ENCODE results near the gene TNS1. TPM values are rescaled to one million over a fixed set of nuclear protein-coding genes. Genes with fewer than 3 reads are reported as not detected.

TNS1 gene
- total RNA-seq, 1 donor from 2014 or later = 11.6 TPM

DNA sequence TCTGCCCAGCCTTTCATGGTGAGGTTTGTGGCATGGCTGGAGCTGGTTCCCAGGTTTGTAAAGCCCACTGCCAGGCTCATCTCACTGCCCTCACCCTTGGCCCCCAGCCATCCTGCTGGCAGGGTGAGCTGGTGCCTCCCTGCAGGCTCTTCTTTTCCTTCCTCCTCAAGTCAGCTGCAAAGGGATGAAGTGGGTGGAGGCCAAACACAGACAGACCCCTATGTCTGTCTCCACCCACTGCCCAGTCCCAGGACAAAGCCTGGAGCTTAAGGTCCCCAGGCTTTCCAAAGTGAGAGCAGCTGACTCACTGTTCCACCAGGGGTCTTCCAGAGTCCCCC lies 92.0 kb downstream of the TNS1 start:
- H3K4me1 Mint-ChIP-seq (ENCODE audit: unreplicated experiment) = peaks cover 50% of the 10 kb centered on the region
- peaks cover 19% of the 10 kb centered on the region for H3K27me3 Mint-ChIP-seq (ENCODE audit: unreplicated experiment)
- no peak overlapping the region for H3K4me3 Mint-ChIP-seq (ENCODE audit: unreplicated experiment)
- H3K36me3 Mint-ChIP-seq (ENCODE audit: low read depth, unreplicated experiment) = peaks cover 7% of the 10 kb centered on the region
- no peaks in the 10 kb centered on the region for H3K9me3 Mint-ChIP-seq (ENCODE audit: unreplicated experiment)
- H3K27ac Mint-ChIP-seq (ENCODE audit: unreplicated experiment) = no peak overlapping the region
- no peak for DNase-seq (ENCODE audit: low spot score)
- TF ChIP-seq, protein P1, sequence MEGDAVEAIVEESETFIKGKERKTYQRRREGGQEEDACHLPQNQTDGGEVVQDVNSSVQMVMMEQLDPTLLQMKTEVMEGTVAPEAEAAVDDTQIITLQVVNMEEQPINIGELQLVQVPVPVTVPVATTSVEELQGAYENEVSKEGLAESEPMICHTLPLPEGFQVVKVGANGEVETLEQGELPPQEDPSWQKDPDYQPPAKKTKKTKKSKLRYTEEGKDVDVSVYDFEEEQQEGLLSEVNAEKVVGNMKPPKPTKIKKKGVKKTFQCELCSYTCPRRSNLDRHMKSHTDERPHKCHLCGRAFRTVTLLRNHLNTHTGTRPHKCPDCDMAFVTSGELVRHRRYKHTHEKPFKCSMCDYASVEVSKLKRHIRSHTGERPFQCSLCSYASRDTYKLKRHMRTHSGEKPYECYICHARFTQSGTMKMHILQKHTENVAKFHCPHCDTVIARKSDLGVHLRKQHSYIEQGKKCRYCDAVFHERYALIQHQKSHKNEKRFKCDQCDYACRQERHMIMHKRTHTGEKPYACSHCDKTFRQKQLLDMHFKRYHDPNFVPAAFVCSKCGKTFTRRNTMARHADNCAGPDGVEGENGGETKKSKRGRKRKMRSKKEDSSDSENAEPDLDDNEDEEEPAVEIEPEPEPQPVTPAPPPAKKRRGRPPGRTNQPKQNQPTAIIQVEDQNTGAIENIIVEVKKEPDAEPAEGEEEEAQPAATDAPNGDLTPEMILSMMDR (IDR thresholded peaks at IDR 0.05; ENCODE audit: unreplicated experiment) = no peak

- H3K4me3 Mint-ChIP-seq (ENCODE audit: unreplicated experiment) = peak overlapping the region; percentile 67
- peaks cover 54% of the 10 kb centered on the region for H3K4me1 Mint-ChIP-seq (ENCODE audit: unreplicated experiment)
- no peaks in the 10 kb centered on the region for H3K9me3 Mint-ChIP-seq (ENCODE audit: unreplicated experiment)
- TF ChIP-seq, protein P1 (IDR thresholded peaks at IDR 0.05; ENCODE audit: unreplicated experiment) = no peak
- H3K27me3 Mint-ChIP-seq (ENCODE audit: unreplicated experiment) = peaks cover 15% of the 10 kb centered on the region
- H3K27ac Mint-ChIP-seq (ENCODE audit: unreplicated experiment) = no peak overlapping the region
- peaks cover 7% of the 10 kb centered on the region for H3K36me3 Mint-ChIP-seq (ENCODE audit: low read depth, unreplicated experiment)
- DNase-seq (ENCODE audit: low spot score) = no peak
These were observed 93.5 kb downstream of the TNS1 start for GRCh38 chr2:217909156-217909820.

- Mint-ChIP-seq H3K27ac (ENCODE audit: unreplicated experiment) (no peak overlapping the region), H3K4me1 (ENCODE audit: unreplicated experiment) (peaks cover 55% of the 10 kb centered on the region), H3K4me3 (ENCODE audit: unreplicated experiment) (no peak overlapping the region), H3K36me3 (ENCODE audit: low read depth, unreplicated experiment) (peaks cover 5% of the 10 kb centered on the region), H3K27me3 (ENCODE audit: unreplicated experiment) (peaks cover 11% of the 10 kb centered on the region), H3K9me3 (ENCODE audit: unreplicated experiment) (no peaks in the 10 kb centered on the region)
- DNase-seq (ENCODE audit: low spot score) = no peak
- TF ChIP-seq, protein P1 (IDR thresholded peaks at IDR 0.05; ENCODE audit: unreplicated experiment) = no peak
These were observed 94.3 kb downstream of the TNS1 start for GRCh38 chr2:217908544-217908943.

GRCh38 chr2:217907266-217907665 lies 95.5 kb downstream of the TNS1 start:
- H3K4me3 Mint-ChIP-seq (ENCODE audit: unreplicated experiment) = no peak overlapping the region
- peaks cover 10% of the 10 kb centered on the region for H3K27me3 Mint-ChIP-seq (ENCODE audit: unreplicated experiment)
- no peak for DNase-seq (ENCODE audit: low spot score)
- TF ChIP-seq, protein P1 (IDR thresholded peaks at IDR 0.05; ENCODE audit: unreplicated experiment) = no peak
- no peaks in the 10 kb centered on the region for H3K9me3 Mint-ChIP-seq (ENCODE audit: unreplicated experiment)
- H3K27ac Mint-ChIP-seq (ENCODE audit: unreplicated experiment) = no peak overlapping the region
- H3K36me3 Mint-ChIP-seq (ENCODE audit: low read depth, unreplicated experiment) = peaks cover 3% of the 10 kb centered on the region
- H3K4me1 Mint-ChIP-seq (ENCODE audit: unreplicated experiment) = peaks cover 49% of the 10 kb centered on the region

DNA sequence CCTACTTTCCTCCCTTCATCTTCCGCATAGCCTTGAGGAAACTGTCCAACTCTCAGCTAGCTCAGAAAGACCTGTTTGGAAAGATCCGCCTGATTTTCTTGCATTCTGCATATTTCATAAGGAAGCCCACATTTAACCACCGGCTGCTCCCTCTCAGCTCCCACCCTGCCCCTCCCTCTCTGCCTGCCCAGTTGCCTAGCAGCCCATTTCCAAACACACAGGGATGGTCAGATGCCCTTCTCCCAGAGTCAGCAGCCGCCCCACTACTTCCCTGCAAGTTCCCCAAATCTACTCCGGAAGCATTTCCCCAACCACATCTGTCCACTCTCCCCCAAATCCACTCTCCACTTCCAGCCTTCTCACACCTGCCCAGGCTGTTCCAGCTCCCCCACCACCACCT lies 96.0 kb downstream of the TNS1 start:
- DNase-seq (ENCODE audit: low spot score) = no peak
- H3K27ac Mint-ChIP-seq (ENCODE audit: unreplicated experiment) = no peak overlapping the region
- peaks cover 47% of the 10 kb centered on the region for H3K4me1 Mint-ChIP-seq (ENCODE audit: unreplicated experiment)
- H3K36me3 Mint-ChIP-seq (ENCODE audit: low read depth, unreplicated experiment) = peaks cover 3% of the 10 kb centered on the region
- TF ChIP-seq, protein P1 (IDR thresholded peaks at IDR 0.05; ENCODE audit: unreplicated experiment) = no peak
- H3K4me3 Mint-ChIP-seq (ENCODE audit: unreplicated experiment) = no peak overlapping the region
- H3K9me3 Mint-ChIP-seq (ENCODE audit: unreplicated experiment) = no peaks in the 10 kb centered on the region
- peaks cover 10% of the 10 kb centered on the region for H3K27me3 Mint-ChIP-seq (ENCODE audit: unreplicated experiment)

Data from endothelial cell (in vitro differentiated cells).